Nucleus accumbens (tissue), 56 donors: ENCODE data around the gene LDLRAD3.
A peak's percentile ranks its signal among the peaks of the same experiment; 100 is the strongest.

Experiments used
- DNase-seq, 56 donors: peaks; one replicate each; lab custom pipeline; 2025; lab: John Stamatoyannopoulos, UW

The LDLRAD3 gene

DNA sequence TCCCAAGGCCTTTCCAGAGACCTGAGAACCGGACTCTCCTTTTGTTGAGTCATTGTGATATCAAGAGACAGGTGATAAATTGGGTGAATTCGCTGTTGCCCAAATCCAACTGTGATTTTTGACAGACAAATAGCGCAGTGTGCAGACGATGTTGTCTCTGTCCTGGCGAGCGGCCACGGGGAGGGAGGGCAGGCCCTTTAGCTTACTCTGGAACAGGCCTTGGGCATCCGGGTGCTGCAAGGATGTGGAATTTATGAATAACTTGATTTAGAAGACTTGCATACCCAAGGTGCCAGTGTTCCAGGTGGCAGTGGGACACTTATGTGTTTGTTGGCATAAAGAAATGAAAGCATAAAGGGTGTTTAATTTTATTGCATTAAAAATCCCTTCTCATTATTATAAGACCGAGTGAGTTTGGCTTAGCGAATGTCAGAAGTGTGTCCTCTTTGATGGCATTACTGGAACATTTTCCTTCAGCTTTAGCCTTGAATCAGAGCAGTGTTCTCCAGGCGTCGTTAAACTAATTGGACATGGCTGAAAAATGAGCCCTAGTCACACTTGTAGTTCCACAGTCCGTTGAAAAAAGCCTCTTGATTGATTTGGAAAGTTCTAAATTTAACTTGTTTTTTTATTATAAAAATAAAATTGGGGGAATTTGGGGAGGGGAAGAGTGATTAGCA is 9.4 kb downstream of the LDLRAD3 start:
- peak in 49 of 56 donors; percentile 9 to 80 (median 49) for DNase-seq

DNA sequence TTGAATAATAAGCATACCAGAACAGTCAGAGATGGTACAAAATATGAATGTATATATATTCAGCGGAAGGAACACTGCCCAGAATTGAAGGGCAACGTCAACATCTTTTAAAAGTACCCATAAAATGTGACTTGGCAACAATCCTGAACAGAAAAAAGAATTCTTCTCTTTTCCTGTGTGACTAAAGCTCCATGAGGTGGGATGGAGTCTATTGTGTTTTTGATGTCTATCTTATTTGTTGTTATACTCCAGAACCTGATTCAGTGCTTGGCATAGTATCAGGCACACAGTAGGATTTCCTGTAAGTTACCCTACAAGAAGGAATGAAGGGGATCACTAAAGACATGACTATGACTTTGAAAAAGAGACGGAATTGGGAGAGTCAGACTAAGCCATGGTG is 10.3 kb downstream of the LDLRAD3 start:
- no peak for DNase-seq

DNA sequence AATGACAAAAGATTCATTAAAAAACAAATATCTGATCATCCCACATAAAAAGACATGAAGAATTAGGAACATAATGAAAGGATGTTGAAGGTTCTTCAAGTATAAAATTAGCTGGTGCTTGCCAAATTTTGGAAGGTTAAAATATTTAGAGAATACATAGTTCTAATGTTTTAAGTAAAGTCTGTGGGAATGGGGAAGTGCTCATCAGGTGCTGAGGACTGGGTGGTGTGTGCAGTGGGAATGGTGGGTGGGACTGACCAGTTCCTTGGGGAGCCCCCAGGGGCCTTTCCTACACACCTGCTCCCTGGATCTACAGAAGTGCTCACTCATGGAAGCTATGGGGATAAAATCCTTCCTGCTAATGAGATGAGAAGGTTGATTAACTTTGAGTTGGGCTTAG is 11.8 kb downstream of the LDLRAD3 start:
- no peak for DNase-seq

DNA sequence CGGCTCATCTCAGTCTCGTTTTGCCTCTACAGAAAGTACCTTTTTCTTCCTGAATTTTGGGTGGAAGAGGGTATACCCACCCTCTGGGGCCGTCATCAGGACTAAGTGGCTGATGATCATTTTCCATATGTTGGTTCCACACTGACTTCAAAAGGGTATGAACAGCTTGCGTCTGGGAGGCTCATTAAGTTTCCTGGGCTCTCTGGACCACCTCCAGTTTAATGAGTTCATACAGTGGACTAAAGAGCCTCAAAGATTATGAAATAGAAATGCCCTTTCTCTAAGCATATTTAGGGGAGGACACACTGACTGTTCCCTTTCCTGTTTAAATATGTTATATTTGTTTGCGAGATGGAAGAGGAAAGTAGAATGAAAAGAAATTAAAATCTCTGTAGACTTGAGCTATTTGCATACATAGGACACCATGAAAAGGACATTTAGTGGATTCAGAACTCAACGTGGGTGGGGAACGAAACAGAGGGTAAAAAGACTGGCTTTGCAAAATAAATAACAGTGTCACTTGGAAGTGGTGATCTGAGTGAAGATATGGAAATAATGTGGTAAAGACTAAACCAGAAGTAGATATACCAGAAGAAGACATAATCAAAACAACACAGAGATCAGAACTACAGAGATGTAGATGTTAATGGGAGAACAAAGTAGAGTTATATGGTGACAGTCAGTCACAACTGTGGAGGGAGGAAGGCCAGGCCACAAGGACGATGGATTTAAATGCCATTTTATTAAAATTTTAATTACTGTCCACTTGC is 18.7 kb downstream of the LDLRAD3 start:
- no peak for DNase-seq

DNA sequence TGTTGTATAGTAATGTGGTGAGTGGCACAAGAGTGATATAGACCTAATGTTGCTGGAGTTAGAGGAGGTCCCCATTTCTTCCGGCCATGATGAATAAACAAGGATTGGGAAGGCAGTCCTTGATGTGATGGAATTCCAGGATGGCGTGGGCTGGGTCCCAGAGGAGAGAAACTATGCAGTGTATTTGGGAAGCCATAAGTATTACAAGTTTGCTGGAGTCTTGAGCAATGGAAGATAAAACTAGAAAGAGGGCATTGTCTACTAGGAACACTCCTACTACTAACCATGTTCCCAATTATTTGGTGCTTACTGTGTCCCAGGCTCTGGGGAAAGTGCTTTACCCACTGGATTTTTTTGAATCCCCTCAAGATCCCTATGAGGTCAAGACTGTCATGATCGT is 20.0 kb downstream of the LDLRAD3 start:
- no peak for DNase-seq

DNA sequence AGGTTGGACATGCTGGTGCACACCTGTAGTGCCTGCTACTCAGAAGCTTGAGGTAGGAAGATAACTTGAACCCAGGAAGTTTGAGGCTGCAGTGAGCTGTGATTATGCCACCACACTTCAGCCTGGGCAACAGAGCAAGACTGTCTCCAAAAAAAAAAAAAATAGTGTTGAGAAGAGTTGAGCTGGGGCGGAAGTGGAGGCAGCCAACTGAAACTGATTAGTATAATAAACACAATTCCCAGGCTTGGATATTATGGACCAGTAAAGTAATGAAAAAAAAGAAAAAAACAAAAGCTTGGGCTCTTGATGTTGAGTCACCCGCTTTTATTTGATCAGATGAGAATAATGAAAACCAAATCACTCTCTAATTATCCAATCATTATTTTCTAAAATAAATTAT is 21.0 kb downstream of the LDLRAD3 start:
- DNase-seq = no peak

DNA sequence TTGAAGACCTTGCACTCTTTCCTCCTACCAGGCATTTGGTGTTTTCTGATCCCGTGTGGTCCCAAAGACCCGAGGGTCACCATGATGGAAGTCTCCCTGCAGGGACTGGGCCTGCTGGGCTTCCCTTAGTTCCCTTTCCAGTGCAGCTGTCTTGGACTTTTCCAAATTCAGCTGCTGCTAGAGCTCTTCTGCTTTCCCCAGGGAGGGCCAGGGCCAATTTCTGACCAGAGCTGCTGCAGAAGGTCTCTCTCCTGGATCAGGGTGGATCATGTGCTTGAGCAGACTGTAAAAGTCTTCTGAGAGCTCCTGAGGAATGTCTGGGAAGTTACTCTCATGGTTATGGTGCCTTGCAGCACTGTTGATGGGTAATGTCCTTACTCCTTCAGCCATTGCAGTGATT is 23.2 kb downstream of the LDLRAD3 start:
- no peak for DNase-seq

DNA sequence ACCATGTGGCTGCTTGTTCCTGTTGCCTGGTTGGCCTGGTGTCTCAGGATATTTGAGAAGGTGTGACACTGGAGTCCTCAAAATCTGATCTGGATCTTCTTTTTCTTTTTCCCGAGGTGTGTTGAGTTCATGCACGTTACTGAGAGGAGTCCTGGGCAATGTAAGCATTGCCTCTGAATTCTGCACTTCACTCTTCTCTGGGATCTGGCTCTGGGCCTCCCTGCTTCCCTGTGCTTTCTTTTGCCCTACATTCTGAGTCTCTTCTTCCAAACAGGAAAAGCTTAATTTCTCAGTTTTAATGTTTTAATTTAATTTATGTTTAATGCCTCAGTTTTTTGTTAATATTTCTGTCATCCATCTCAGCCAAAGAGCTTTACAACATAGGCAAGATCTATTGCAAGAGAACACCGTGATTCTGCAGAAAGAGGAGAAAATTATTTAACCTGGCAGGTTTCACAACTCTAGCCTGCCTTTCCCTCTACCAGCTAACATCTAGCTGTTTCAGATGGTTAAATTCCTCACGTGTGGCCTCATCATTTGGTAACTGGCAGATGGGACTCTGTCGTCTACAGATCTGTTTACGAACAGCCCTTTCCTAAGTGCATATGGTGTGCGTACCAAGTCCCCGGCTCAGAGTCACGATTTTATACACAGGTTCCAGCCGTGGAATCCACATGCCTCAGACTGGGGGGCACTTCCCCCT is 24.7 kb downstream of the LDLRAD3 start:
- no peak for DNase-seq

DNA sequence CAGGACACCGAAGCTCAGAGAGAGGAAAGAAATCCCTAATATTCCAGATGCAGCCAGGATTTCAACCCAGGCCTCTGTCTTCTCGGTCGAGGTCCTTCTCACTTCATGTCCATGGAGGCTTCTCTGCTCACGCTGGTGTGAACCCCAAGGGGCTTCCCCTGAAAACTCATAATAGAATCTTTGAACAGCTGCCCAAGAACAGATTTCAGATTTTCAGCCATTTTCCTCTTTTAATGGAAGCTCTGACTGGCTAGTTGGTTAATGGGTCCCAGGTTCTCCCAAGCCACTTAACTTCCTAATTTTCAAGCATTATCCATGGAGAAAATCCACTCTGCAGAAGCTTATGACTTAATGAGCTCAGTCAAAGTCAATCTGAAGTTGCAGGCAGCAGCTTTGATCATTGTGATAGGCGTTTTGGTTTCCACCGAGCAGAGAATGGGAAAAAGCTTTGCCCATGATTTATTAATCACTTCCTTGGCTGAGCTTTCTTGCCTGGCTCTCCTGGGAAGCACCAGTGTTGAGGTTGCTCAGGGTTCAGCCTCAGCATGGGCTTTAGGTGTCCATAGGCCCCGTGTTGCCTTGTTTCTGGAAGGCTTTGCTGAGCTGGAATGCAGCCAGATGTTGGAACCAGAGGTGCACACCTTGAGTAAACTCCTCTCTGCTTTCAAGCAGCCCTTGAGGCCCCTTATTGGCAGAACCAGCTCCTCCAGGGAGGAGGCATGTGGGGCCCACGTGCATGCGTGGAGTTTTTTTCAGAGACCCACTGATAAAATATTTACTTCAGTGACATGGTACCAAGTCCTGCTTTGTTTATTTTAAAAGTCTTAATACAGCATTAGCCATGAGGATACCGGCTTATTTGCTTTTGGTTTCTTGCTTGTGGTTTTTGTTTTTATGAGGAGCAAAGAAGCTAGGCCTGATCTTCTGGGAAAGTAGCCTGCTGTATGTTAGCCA is 25.5 kb downstream of the LDLRAD3 start:
- DNase-seq = no peak

DNA sequence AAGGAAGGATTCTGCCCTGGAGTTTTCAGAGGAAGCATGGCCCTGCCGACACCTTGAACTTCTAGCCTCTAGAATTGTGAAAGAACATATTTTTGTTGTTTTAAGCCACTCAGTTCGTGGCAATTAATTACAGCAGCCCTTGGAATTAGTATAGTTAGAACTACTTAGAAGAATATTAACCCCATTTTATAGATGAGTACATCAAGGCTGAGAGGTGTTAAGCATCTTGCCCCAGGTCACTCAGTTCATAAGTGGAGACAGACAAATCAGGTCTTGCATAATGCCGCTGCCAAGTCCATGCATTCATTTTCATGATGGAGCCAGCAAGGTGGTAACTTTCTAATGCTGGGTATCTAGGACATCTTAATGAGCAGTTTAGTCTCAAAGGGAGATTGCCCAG is 26.6 kb downstream of the LDLRAD3 start:
- no peak for DNase-seq

DNA sequence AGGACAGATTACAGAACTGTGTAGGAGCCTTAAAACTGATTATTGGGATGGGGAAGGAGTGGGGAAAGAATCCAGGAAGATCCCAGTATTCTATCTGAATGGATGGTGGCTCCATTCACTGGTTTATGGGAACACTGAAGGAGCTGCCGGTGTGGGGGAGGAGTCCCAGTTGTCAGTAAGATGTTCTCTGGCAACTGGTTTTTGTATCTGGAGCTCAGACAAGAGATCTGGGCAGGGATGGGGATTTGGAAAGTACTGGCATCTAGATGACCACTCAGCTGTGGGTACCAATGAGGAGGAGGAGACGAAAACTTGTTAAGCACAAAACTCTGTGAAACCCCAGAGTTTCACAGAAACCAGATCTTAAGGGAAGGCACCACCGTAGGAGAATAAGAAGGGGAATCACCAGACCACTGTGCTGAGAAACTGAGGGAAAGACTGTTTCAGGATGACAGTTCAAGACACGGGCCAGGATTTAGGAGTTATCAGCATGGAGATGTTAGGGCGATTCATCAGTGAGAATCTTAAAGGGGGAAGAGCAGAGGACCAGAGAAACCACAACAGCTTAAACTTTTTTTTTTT is 28.1 kb downstream of the LDLRAD3 start:
- DNase-seq = no peak

DNA sequence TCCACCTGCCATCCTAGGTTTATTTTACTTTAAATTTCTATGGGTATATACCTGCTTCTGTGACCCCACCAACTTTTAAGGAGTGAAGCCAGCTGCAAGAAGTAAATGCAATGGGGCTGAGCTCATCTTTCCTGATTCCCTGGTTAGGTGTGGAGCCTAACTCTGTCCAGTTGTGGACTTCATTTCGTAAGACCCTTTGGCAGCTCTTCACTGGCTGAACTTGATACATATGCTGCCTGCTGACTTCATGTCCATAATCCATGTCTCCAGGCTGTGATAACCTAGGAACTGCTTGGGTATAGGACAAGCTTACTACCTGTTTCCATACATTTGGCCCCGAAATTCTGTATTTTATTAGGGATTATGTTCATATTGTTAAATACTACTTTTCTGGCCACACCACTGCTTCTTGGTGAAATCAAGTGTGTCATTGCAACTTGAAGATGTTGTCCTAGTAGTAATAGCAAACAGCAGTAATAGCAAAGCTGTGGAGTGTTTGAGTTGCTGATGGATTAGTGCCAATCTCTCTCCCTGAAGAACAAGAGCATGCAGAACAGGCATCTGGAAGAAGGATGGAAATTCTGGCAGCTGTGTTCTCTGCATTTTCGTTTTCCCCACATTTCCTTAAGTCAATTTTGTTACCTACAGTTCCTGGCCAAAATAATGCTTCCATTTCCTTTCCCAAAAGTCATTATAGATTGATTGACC is 31.2 kb downstream of the LDLRAD3 start:
- no peak for DNase-seq

DNA sequence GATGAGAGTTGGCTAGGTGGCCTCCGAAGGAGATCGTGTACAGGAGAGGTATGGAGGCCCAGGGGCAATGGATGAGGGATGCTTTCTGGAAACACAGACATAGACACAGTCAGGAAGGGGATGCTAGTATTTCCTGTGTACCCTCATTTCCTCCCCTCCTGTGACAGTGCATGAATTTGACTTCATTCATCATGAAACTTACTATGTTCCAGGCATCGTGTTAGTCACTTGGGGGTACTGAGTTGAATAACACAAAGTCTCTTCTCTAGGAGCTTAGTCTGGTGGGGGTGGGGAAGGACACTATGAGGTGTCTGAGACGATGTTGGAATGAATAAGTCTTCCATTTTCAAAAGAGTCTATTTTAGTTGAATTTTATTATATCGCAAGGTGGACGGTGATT is 32.6 kb downstream of the LDLRAD3 start:
- DNase-seq = no peak

DNA sequence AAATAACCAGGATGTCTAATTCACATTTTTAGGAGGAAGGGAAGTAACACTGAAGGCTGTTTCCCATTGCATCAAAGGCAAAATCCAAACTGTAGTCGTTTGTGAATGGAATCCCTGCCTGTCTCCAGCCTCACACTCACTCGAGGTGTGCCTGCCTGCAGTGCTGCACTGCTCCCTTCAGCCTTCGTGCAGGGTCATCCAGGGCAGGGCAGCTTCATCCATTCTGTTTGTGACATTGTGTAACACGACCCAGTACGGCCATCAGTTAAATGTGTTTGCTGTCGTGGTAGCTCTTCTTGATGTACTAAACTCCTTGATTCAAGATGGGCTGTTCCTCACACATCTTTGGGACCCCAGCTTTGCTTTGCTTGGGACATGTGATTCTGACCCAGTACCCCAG is 34.3 kb downstream of the LDLRAD3 start:
- no peak for DNase-seq

DNA sequence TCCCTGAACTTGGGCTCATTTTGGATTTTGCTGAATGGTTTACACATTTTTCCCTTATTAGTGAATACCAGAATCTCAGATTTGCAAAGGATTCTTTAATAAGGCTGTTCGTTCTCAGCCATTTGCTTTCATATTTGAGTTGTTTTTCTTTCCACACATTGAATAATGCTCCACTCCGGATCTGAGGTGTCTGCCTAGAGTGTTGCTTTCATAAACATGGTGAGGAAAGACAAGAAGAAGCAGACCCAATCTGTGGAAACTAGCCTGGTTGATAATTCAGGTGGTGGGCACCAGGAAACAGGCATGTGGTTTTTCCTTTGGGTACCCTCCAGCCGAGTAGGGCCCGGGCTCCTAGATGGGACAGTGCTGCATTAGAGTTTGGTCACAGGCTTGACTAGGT is 35.0 kb downstream of the LDLRAD3 start:
- no peak for DNase-seq

DNA sequence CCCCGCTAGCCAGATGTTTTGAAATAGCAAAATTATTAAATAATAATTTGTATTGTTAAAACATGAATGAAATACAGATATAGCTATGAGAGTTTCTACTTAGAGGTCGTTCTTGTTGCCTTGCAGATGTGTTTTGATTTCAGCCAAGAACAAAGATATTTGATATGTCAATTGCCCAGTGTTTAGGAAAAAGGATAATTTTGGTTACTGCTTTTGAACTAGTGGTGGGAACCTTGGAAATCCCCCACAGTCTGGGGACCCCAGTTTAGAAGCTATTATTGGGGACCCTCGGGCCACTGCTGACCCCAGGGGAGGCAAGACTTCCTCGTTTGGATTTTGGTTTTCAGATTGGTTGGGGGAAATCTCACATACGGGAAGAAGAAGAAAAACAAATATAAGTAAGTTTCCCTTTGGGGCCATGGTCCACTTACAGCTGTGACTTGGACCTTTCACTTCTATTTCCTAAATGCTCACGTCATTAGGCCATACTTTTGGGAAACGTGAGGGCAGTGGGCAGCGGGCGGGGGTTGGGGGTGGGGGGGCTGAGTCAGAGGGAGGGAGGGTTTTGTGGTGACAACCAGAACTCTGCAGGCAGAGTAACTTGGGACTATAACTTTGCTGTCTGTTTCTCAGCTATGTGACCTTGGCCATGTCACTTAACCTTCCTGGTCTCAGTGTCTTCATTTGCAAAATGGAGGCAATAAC is 37.0 kb downstream of the LDLRAD3 start:
- no peak for DNase-seq

DNA sequence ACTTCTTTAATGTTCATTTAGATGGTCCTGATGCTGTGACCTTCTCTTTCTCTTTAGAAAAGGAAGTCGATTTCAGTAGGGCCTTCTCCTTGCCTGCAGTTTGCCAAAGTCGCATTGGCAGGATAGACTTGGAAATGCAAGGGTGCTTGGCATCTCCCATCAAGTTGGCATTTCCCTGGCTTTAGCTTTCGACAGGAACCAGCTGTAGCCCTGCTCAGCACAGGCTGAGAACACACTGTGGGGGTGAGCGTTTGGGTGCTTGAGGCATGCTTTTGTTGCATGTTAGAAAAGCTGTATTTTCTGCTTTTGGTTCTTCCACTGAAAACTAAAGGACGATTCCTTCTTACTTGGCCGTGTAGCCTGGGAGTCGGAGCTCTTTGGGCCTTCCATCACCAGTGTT is 37.7 kb downstream of the LDLRAD3 start:
- peak in 11 of 56 donors; percentile 2 to 47 (median 15) for DNase-seq

DNA sequence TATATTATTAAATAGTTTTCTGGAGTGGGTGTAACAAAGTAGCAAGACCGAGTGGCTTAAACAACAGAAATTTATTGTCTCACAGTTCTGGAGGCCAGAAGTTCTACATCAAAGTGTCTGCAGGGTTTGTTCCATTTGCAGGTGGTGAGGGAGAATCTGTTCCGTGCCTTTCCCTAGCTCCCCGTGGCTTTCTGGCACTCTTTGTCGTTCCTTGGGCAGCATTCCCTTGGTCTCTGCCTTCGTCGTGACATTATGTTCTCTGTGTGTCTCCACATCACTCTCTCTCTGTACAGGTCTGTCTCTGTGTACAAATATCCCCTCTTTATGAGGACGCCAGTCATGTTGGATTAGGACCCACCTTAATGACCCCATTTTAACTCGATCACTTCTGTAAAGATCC is 38.2 kb downstream of the LDLRAD3 start:
- DNase-seq = no peak

DNA sequence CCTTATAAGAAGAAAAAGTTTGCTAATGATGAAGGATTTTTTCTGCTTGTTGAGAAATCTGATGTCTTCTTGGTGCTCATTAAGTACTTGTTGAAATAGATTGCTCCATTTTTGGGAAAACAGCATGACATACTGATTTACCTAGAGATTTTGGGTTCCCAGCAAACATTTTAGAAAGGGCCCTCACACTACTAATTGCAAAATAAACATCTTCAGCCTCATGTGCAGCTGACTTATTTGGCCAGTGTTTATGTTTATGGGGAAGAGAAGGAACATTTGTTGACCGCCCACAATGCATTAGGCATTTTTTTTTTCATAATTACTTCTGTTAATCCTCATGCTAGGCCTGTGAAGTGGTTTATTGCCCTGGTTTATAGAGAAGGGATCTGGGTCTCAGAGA is 40.1 kb downstream of the LDLRAD3 start:
- no peak for DNase-seq
